ENCODE results near the gene PALM. TPM values are rescaled to one million over a fixed set of nuclear protein-coding genes. Genes with fewer than 3 reads are reported as not detected.

Gene PALM
- total RNA-seq, 2 donors from 2014 or later, result 0.72 to 2.0 TPM

GRCh38 chr19:703651-704446 is 4.9 kb upstream of the PALM start:
- Mint-ChIP-seq H3K4me3 (peak overlapping the region in 1 of 2 donors; percentile 54), H3K9me3 (no peaks in the 10 kb centered on the region), H3K27ac (no peak overlapping the region), H3K27me3 (ENCODE audit: low read depth) (peaks cover 29% of the 10 kb centered on the region), H3K4me1 (ENCODE audit: low read depth) (peaks cover 7% of the 10 kb centered on the region), H3K36me3 (ENCODE audit: insufficient read depth in 2 of 2) (peaks cover 0 to 2% of the 10 kb centered on the region in 2 donors)
- DNase-seq (peak; percentile 71 to 76), ATAC-seq (replicated peaks in 1 of 2) (peak; percentile 74 to 78)

GRCh38 chr19:704447-704741 is 4.3 kb upstream of the PALM start:
- ATAC-seq (replicated peaks in 1 of 2) (no peak), DNase-seq (no peak)
- peaks cover 0 to 2% of the 10 kb centered on the region in 2 donors for H3K36me3 Mint-ChIP-seq (ENCODE audit: insufficient read depth in 2 of 2)
- H3K27ac Mint-ChIP-seq, result no peak overlapping the region
- peaks cover 7% of the 10 kb centered on the region for H3K4me1 Mint-ChIP-seq (ENCODE audit: low read depth)
- H3K4me3 Mint-ChIP-seq, result no peak overlapping the region
- H3K27me3 Mint-ChIP-seq (ENCODE audit: low read depth), result peaks cover 24% of the 10 kb centered on the region
- H3K9me3 Mint-ChIP-seq, result no peaks in the 10 kb centered on the region

GRCh38 chr19:709196-709964 is 645 bp downstream of the PALM start:
- Mint-ChIP-seq H3K36me3 (ENCODE audit: insufficient read depth in 2 of 2) (no peaks in the 10 kb centered on the region), H3K27me3 (ENCODE audit: low read depth) (peaks cover 10% of the 10 kb centered on the region), H3K4me3 (peak overlapping the region in 1 of 2 donors; percentile 8), H3K27ac (no peak overlapping the region), H3K9me3 (no peaks in the 10 kb centered on the region), H3K4me1 (ENCODE audit: low read depth) (no peaks in the 10 kb centered on the region)
- ATAC-seq (replicated peaks in 1 of 2) (no peak), DNase-seq (no peak)

GRCh38 chr19:709965-710571 is 1.3 kb downstream of the PALM start:
- Mint-ChIP-seq H3K9me3 (no peaks in the 10 kb centered on the region), H3K4me1 (ENCODE audit: low read depth) (no peaks in the 10 kb centered on the region), H3K27me3 (ENCODE audit: low read depth) (peaks cover 10% of the 10 kb centered on the region), H3K36me3 (ENCODE audit: insufficient read depth in 2 of 2) (no peaks in the 10 kb centered on the region), H3K27ac (no peak overlapping the region), H3K4me3 (no peak overlapping the region)
- DNase-seq (no peak), ATAC-seq (replicated peaks in 1 of 2) (no peak)

GRCh38 chr19:710767-711166 is 2.0 kb downstream of the PALM start:
- ATAC-seq (replicated peaks in 1 of 2) (no peak), DNase-seq (no peak)
- Mint-ChIP-seq H3K9me3 (peaks cover 4% of the 10 kb centered on the region in 2 donors), H3K27ac (no peak overlapping the region), H3K4me3 (peak overlapping the region in 1 of 2 donors; percentile 24), H3K4me1 (ENCODE audit: low read depth) (no peaks in the 10 kb centered on the region), H3K36me3 (ENCODE audit: insufficient read depth in 2 of 2) (peaks cover 0 to 4% of the 10 kb centered on the region in 2 donors), H3K27me3 (ENCODE audit: low read depth) (peaks cover 10% of the 10 kb centered on the region)

- no peak overlapping the region for H3K27ac Mint-ChIP-seq
- peaks cover 4% of the 10 kb centered on the region in 2 donors for H3K9me3 Mint-ChIP-seq
- no peak overlapping the region for H3K4me3 Mint-ChIP-seq
- H3K27me3 Mint-ChIP-seq (ENCODE audit: low read depth), result peaks cover 10% of the 10 kb centered on the region
- H3K36me3 Mint-ChIP-seq (ENCODE audit: insufficient read depth in 2 of 2), result peaks cover 0 to 4% of the 10 kb centered on the region in 2 donors
- ATAC-seq (replicated peaks in 1 of 2) (no peak), DNase-seq (no peak)
- H3K4me1 Mint-ChIP-seq (ENCODE audit: low read depth), result no peaks in the 10 kb centered on the region
Observed at GRCh38 chr19:711254-711653, 2.5 kb downstream of the PALM start.

- no peak overlapping the region for H3K4me3 Mint-ChIP-seq
- H3K27me3 Mint-ChIP-seq (ENCODE audit: low read depth), result peaks cover 13% of the 10 kb centered on the region
- H3K36me3 Mint-ChIP-seq (ENCODE audit: insufficient read depth in 2 of 2), result peaks cover 0 to 4% of the 10 kb centered on the region in 2 donors
Observed at GRCh38 chr19:715347-715746, 6.6 kb downstream of the PALM start.

GRCh38 chr19:718251-718951 is 9.7 kb downstream of the PALM start:
- Mint-ChIP-seq H3K27me3 (ENCODE audit: low read depth) (peaks cover 13% of the 10 kb centered on the region), H3K4me3 (no peak overlapping the region), H3K4me1 (ENCODE audit: low read depth) (no peaks in the 10 kb centered on the region), H3K27ac (no peak overlapping the region), H3K36me3 (ENCODE audit: insufficient read depth in 2 of 2) (peaks cover 0 to 4% of the 10 kb centered on the region in 2 donors), H3K9me3 (peaks cover 4% of the 10 kb centered on the region in 2 donors)
- ATAC-seq (replicated peaks in 1 of 2) (no peak), DNase-seq (no peak)

More at GRCh38 chr19:715347-715746, 6.6 kb downstream of the PALM start:
- no peaks in the 10 kb centered on the region for H3K4me1 Mint-ChIP-seq (ENCODE audit: low read depth)
- no peak for DNase-seq
- peaks cover 4% of the 10 kb centered on the region in 2 donors for H3K9me3 Mint-ChIP-seq
- ATAC-seq (replicated peaks in 1 of 2), result no peak
- H3K27ac Mint-ChIP-seq, result no peak overlapping the region

- Mint-ChIP-seq H3K27ac (no peak overlapping the region), H3K4me1 (ENCODE audit: low read depth) (no peaks in the 10 kb centered on the region), H3K36me3 (ENCODE audit: insufficient read depth in 2 of 2) (peaks cover 0 to 4% of the 10 kb centered on the region in 2 donors), H3K27me3 (ENCODE audit: low read depth) (peaks cover 13% of the 10 kb centered on the region), H3K4me3 (no peak overlapping the region), H3K9me3 (peaks cover 4% of the 10 kb centered on the region in 2 donors)
- DNase-seq (no peak), ATAC-seq (replicated peaks in 1 of 2) (no peak)
Observed at GRCh38 chr19:718991-719512, 10.3 kb downstream of the PALM start.

GRCh38 chr19:719636-720344 is 11.1 kb downstream of the PALM start:
- Mint-ChIP-seq H3K4me1 (ENCODE audit: low read depth) (no peaks in the 10 kb centered on the region), H3K36me3 (ENCODE audit: insufficient read depth in 2 of 2) (peaks cover 0 to 4% of the 10 kb centered on the region in 2 donors), H3K9me3 (peaks cover 4% of the 10 kb centered on the region in 2 donors), H3K27me3 (ENCODE audit: low read depth) (peaks cover 13% of the 10 kb centered on the region), H3K4me3 (no peak overlapping the region), H3K27ac (no peak overlapping the region)
- no peak for DNase-seq
- ATAC-seq (replicated peaks in 1 of 2), result no peak

- Mint-ChIP-seq H3K36me3 (ENCODE audit: insufficient read depth in 2 of 2) (peaks cover 0 to 2% of the 10 kb centered on the region in 2 donors), H3K9me3 (peaks cover 0 to 1% of the 10 kb centered on the region in 2 donors), H3K27ac (no peak overlapping the region), H3K27me3 (ENCODE audit: low read depth) (peaks cover 13% of the 10 kb centered on the region), H3K4me1 (ENCODE audit: low read depth) (no peaks in the 10 kb centered on the region), H3K4me3 (no peak overlapping the region)
- DNase-seq, result no peak
- ATAC-seq (replicated peaks in 1 of 2), result no peak
Observed at GRCh38 chr19:720345-721160, 11.8 kb downstream of the PALM start.
